Astrocyte (in vitro differentiated cells and primary cell): Measurements from ENCODE around the gene EVPLL.
"Not testable (repeated sequence)": the region's sequence is repeated elsewhere in the genome, so short reads cannot be mapped to it uniquely, and the experiment has no call there.

Experiments
- EZH2 ChIP-seq: IDR thresholded peaks from 2 replicates; pipeline ENCODE4 v1.6.1; 2012; ENCODE audit warnings: mild to moderate bottlenecking, low read length, inconsistent platforms; ENCODE audit not compliant: insufficient read depth
- TF ChIP-seq, protein P1 (sequence below): IDR thresholded peaks from 2 replicates; pipeline ENCODE4 v1.5.1; 2011; ENCODE audit warnings: low read depth, mild to moderate bottlenecking, inconsistent platforms, low read length, moderate library complexity; ENCODE audit not compliant: insufficient read depth

DNA sequence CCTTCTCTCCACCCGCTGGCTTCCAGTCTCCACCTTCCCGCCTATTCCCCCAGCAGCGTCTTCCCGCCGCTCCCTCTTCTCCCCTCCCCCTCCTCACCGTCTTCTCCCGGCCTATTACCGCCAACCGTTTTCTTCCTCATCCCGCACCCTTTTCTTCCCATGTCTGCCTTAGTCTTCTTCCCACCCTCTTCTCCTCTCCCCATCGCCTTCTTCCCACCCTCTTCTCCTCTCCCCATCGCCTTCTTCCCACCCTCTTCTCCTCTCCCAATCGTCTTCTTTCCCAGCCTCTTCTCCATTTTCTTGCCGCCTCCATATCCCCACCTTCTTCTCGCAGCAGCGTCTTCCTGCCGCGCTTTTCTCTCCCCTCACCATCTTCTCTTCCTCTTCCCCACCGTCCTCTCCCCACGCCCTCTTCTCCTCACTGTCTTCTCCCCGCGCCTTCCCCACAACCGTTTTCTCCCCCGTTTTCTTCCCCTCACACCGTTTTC, 33.8 kb downstream of the EVPLL start:
- not testable (repeated sequence) for TF ChIP-seq EZH2
- TF ChIP-seq, protein P1, sequence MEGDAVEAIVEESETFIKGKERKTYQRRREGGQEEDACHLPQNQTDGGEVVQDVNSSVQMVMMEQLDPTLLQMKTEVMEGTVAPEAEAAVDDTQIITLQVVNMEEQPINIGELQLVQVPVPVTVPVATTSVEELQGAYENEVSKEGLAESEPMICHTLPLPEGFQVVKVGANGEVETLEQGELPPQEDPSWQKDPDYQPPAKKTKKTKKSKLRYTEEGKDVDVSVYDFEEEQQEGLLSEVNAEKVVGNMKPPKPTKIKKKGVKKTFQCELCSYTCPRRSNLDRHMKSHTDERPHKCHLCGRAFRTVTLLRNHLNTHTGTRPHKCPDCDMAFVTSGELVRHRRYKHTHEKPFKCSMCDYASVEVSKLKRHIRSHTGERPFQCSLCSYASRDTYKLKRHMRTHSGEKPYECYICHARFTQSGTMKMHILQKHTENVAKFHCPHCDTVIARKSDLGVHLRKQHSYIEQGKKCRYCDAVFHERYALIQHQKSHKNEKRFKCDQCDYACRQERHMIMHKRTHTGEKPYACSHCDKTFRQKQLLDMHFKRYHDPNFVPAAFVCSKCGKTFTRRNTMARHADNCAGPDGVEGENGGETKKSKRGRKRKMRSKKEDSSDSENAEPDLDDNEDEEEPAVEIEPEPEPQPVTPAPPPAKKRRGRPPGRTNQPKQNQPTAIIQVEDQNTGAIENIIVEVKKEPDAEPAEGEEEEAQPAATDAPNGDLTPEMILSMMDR = not testable (repeated sequence)
